HCT116 (cell line): ENCODE results near the gene TERT. TPM values are rescaled to one million over a fixed set of nuclear protein-coding genes. Genes with fewer than 3 reads are reported as not detected.

Experiments
- ATAC-seq: fragments of 200-7000 bp; cut with Tn5 transposase; 2 replicates; pipeline ENCODE4 v1.9.1; 2020; ENCODE audit warnings: mild to moderate bottlenecking, moderate library complexity
- BruUV-seq: library from RNA; stranded (reverse); fragments of 400-500 nt; replicated peaks from 2 replicates; lab custom pipeline; 2021; lab: Mats Ljungman, UMichigan
- CTCF ChIA-PET: fragments of 300-600 bp; sonication (Branson Sonifier 250); formaldehyde crosslinking; loops from one replicate; lab custom pipeline; 2021; ENCODE audit warnings: antibody characterized with exemption; lab: Charles Lee
- POLR2A ChIA-PET: fragments of 300-600, 350-600 bp; sonication (Branson Sonifier 250); formaldehyde crosslinking; loops from one replicate; lab custom pipeline; 2021; ENCODE audit warnings: antibody characterized with exemption; lab: Charles Lee
- RAD21 ChIA-PET, 2 experiments: fragments of 300-600 bp; sonication (Branson Sonifier 250); formaldehyde crosslinking; loops; one replicate each; lab custom pipeline; 2023; ENCODE audit warnings: low total read pairs in 2 of 2; ENCODE audit not compliant: uncharacterized antibody in 2 of 2, unreplicated experiment in 2 of 2, low non-redundant PET in 1 of 2; lab: Charles Lee
- DNase-seq: peaks from one replicate; pipeline ENCODE4 v3.0.0-alpha.2; 2010; ENCODE audit warnings: low read depth, low spot score
- H2AFZ ChIP-seq: fragments of 200-600 bp; shearing (Covaris generic), sonication (generic); 2 replicates; pipeline ENCODE4 v1.6.1; 2017; ENCODE audit warnings: low read depth, mixed run types, mixed read lengths, antibody characterized with exemption, low read length; ENCODE audit not compliant: poor library complexity, severe bottlenecking
- H3K27ac ChIP-seq: 2 replicates; pipeline ENCODE4 v1.5.1; 2012; ENCODE audit warnings: low read depth, low read length
- H3K27me3 ChIP-seq: fragments of 200-600 bp; sonication (generic); 2 replicates; pipeline ENCODE4 v1.6.1; 2016; ENCODE audit warnings: mixed run types, low read length, mixed read lengths; ENCODE audit not compliant: insufficient read depth
- H3K36me3 ChIP-seq, 2 experiments: fragments of 200-500 bp in 1 of 2; fragments of 200-600 bp in 1 of 2; sonication (Bioruptor generic) in 1 of 2; sonication (generic) in 1 of 2; 2 replicates each; pipeline versions ENCODE4 v1.5.1 to v1.6.1; 2014 to 2016; ENCODE audit warnings: low read length in 2 of 2, inconsistent platforms in 1 of 2, mixed read lengths in 1 of 2, mixed run types in 1 of 2; ENCODE audit not compliant: insufficient read depth in 2 of 2, control insufficient read depth in 1 of 2
- H3K4me1 ChIP-seq, 2 experiments: fragments of 200-600 bp in 1 of 2; sonication (generic) in 1 of 2; 2 replicates each; pipeline versions ENCODE4 v1.5.1 to v1.6.1; 2012 to 2017; ENCODE audit warnings: low read length in 2 of 2, inconsistent platforms in 1 of 2, mild to moderate bottlenecking in 1 of 2, mixed read lengths in 1 of 2, mixed run types in 1 of 2, moderate library complexity in 1 of 2; ENCODE audit not compliant: insufficient read depth in 2 of 2, control insufficient read depth in 1 of 2
- H3K4me2 ChIP-seq: fragments of 200-600 bp; sonication (generic); 2 replicates; pipeline ENCODE4 v1.6.1; 2017; ENCODE audit warnings: mixed run types, low read length, mixed read lengths
- H3K4me3 ChIP-seq, 2 experiments: fragments of 200-600 bp in 1 of 2; sonication (generic) in 1 of 2; replicated peaks in 1 of 2; 2 replicates each; pipeline ENCODE4 v1.5.1; 2011 to 2016; ENCODE audit warnings: low read length in 2 of 2, control low read depth in 1 of 2, low read depth in 1 of 2, mild to moderate bottlenecking in 1 of 2, mixed read lengths in 1 of 2, mixed run types in 1 of 2
- H3K79me2 ChIP-seq: fragments of 200-600 bp; sonication (generic); 2 replicates; pipeline ENCODE4 v1.6.1; 2017; ENCODE audit warnings: mild to moderate bottlenecking, mixed run types, low read length, moderate library complexity, mixed read lengths; ENCODE audit not compliant: insufficient read depth
- H3K9ac ChIP-seq: fragments of 200-600 bp; sonication (generic); 2 replicates; pipeline ENCODE4 v1.6.1; 2016; ENCODE audit warnings: low read length, mixed read lengths
- H3K9me2 ChIP-seq: fragments of 200-600 bp; sonication (generic), shearing (Covaris generic); 2 replicates; pipeline ENCODE4 v1.6.1; 2017; ENCODE audit warnings: mixed run types, mild to moderate bottlenecking, moderate library complexity; ENCODE audit not compliant: insufficient read depth
- H3K9me3 ChIP-seq, 2 experiments: fragments of 200-500 bp in 1 of 2; fragments of 200-600 bp in 1 of 2; sonication (Bioruptor generic) in 1 of 2; sonication (generic) in 1 of 2; 2 replicates each; pipeline ENCODE4 v1.6.1; 2014 to 2017; ENCODE audit warnings: low read length in 2 of 2, mixed read lengths in 2 of 2, inconsistent platforms in 1 of 2, low read depth in 1 of 2, mild to moderate bottlenecking in 1 of 2, mixed run types in 1 of 2, moderate library complexity in 1 of 2; ENCODE audit not compliant: control insufficient read depth in 1 of 2, insufficient read depth in 1 of 2
- H4K20me1 ChIP-seq: fragments of 200-600 bp; sonication (generic), shearing (Covaris generic); 2 replicates; pipeline ENCODE4 v1.6.1; 2017; ENCODE audit warnings: mixed run types, mild to moderate bottlenecking, moderate library complexity; ENCODE audit not compliant: insufficient read depth
- CBX3 ChIP-seq: IDR thresholded peaks from 2 replicates; pipeline ENCODE4 v1.6.1; 2012; ENCODE audit warnings: low read depth
- CEBPB ChIP-seq: IDR thresholded peaks from 2 replicates; pipeline ENCODE4 v1.6.1; 2012; ENCODE audit warnings: low read depth
- EGR1 ChIP-seq: IDR thresholded peaks from 2 replicates; pipeline ENCODE4 v1.6.1; 2012; ENCODE audit warnings: low read depth
- FOSL1 ChIP-seq: IDR thresholded peaks from 2 replicates; pipeline ENCODE4 v1.6.1; 2012; ENCODE audit warnings: low read depth
- POLR2AphosphoS5 ChIP-seq: IDR thresholded peaks from 2 replicates; pipeline ENCODE4 v1.6.1; 2011; ENCODE audit warnings: mild to moderate bottlenecking, low read depth, low read length, moderate library complexity
- TCF7L2 ChIP-seq: IDR thresholded peaks from 2 replicates; pipeline ENCODE4 v1.7.0; 2011; ENCODE audit warnings: borderline replicate concordance, inconsistent platforms; ENCODE audit not compliant: insufficient read depth, insufficient read length; ENCODE audit errors: extremely low read depth
- ZNF274 ChIP-seq: fragments of 200-500 bp; sonication (Bioruptor generic); IDR thresholded peaks from 2 replicates; pipeline ENCODE4 v1.6.1; 2014; ENCODE audit warnings: mild to moderate bottlenecking, low read depth, low read length, inconsistent platforms
- intact Hi-C: fragments of 100-400 bp; cut with micrococcal nuclease; formaldehyde crosslinking; loops from 2 replicates; pipeline ENCODE4 v1.10.0; 2022
- total RNA-seq: library from RNA; stranded (reverse); gene quantifications from one replicate; pipeline ENCODE4 v1.2.1, GENCODE V29; 2021; ENCODE audit not compliant: unreplicated experiment
- TF ChIP-seq, protein P1 (sequence below): IDR thresholded peaks from 2 replicates; pipeline ENCODE4 v1.6.1; 2012
- TF ChIP-seq, protein P2 (sequence below): IDR thresholded peaks from 2 replicates; pipeline ENCODE4 v1.6.1; 2011; ENCODE audit warnings: mild to moderate bottlenecking, low read length, moderate library complexity; ENCODE audit not compliant: insufficient replicate concordance; ENCODE audit errors: extremely low read depth
- TF ChIP-seq, protein P3 (sequence below), 3 experiments: fragments of 200-600 bp in 1 of 3; sonication (generic) in 1 of 3; IDR thresholded peaks in 2 of 3; conservative IDR thresholded peaks in 1 of 3; 2 replicates each; pipeline ENCODE4 v1.5.1; 2012 to 2017; ENCODE audit warnings: low read depth in 2 of 3, low read length in 2 of 3, antibody characterized with exemption in 1 of 3, borderline replicate concordance in 1 of 3, control low read depth in 1 of 3, mild to moderate bottlenecking in 1 of 3, mixed read lengths in 1 of 3, mixed run types in 1 of 3, moderate library complexity in 1 of 3; ENCODE audit not compliant: insufficient read depth in 1 of 3
- TF ChIP-seq, protein P4 (sequence below): IDR thresholded peaks from 2 replicates; pipeline ENCODE4 v1.6.1; 2012

The TERT gene
- total RNA-seq, 1 experiment from 2014 or later: 6.9 TPM

DNA sequence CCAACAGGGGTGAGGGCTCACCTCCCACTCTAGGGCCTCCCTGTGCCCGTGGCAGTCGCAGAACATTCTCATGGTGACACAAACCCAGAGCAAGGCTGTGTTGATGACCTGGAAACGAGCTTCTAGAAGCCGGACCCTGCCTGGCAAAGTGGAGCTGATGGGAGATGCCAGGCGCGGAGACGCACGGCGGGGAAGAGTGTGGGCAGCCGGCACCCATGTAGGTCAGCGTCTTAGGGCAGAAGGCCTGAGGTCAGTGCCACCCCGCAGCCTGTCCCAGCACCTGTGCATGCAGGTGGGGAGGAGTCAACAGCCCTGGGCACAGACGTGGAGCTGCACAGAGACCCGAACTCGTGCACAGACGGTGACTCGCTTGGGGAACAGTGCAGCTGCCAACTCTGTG lies 64.3 kb downstream of the TERT start:
- ChIA-PET RAD21 (no interaction called here), POLR2A (no interaction called here), CTCF (no interaction called here)
- peaks cover 3% of the 10 kb centered on the region in 2 experiments; a peak in 2 of 4 replicates for H3K9me3 ChIP-seq
- no peak for DNase-seq
- H4K20me1 ChIP-seq: no peaks in the 10 kb centered on the region
- H2AFZ ChIP-seq: no peak overlapping the region
- H3K4me1 ChIP-seq: peaks cover 0 to 3% of the 10 kb centered on the region in 2 experiments; a peak in 2 of 4 replicates
- no peaks in the 10 kb centered on the region for H3K79me2 ChIP-seq
- no peak overlapping the region for H3K27ac ChIP-seq
- ATAC-seq: no peak
- no peaks in the 10 kb centered on the region for H3K36me3 ChIP-seq
- no peak overlapping the region for H3K4me2 ChIP-seq
- no peak overlapping the region for H3K9ac ChIP-seq
- no peaks in the 10 kb centered on the region for H3K9me2 ChIP-seq
- H3K27me3 ChIP-seq: no peaks in the 10 kb centered on the region
- TF ChIP-seq, protein P1, sequence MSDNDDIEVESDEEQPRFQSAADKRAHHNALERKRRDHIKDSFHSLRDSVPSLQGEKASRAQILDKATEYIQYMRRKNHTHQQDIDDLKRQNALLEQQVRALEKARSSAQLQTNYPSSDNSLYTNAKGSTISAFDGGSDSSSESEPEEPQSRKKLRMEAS: no peak
- TF ChIP-seq POLR2AphosphoS5 (no peak), CEBPB (no peak), FOSL1 (no peak), TCF7L2 (no peak), CBX3 (no peak), EGR1 (no peak), ZNF274 (no peak)
- TF ChIP-seq, protein P2, sequence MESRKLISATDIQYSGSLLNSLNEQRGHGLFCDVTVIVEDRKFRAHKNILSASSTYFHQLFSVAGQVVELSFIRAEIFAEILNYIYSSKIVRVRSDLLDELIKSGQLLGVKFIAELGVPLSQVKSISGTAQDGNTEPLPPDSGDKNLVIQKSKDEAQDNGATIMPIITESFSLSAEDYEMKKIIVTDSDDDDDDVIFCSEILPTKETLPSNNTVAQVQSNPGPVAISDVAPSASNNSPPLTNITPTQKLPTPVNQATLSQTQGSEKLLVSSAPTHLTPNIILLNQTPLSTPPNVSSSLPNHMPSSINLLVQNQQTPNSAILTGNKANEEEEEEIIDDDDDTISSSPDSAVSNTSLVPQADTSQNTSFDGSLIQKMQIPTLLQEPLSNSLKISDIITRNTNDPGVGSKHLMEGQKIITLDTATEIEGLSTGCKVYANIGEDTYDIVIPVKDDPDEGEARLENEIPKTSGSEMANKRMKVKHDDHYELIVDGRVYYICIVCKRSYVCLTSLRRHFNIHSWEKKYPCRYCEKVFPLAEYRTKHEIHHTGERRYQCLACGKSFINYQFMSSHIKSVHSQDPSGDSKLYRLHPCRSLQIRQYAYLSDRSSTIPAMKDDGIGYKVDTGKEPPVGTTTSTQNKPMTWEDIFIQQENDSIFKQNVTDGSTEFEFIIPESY: no peak
- TF ChIP-seq, protein P3, sequence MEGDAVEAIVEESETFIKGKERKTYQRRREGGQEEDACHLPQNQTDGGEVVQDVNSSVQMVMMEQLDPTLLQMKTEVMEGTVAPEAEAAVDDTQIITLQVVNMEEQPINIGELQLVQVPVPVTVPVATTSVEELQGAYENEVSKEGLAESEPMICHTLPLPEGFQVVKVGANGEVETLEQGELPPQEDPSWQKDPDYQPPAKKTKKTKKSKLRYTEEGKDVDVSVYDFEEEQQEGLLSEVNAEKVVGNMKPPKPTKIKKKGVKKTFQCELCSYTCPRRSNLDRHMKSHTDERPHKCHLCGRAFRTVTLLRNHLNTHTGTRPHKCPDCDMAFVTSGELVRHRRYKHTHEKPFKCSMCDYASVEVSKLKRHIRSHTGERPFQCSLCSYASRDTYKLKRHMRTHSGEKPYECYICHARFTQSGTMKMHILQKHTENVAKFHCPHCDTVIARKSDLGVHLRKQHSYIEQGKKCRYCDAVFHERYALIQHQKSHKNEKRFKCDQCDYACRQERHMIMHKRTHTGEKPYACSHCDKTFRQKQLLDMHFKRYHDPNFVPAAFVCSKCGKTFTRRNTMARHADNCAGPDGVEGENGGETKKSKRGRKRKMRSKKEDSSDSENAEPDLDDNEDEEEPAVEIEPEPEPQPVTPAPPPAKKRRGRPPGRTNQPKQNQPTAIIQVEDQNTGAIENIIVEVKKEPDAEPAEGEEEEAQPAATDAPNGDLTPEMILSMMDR (IDR thresholded peaks at IDR 0.05 in 2 of 3, conservative IDR thresholded peaks at IDR 0.05 in 1 of 3; ENCODE audit: borderline replicate concordance in 1 of 3, insufficient read depth in 1 of 3, low read depth in 2 of 3, low read length in 2 of 3): no peak
- TF ChIP-seq, protein P4, sequence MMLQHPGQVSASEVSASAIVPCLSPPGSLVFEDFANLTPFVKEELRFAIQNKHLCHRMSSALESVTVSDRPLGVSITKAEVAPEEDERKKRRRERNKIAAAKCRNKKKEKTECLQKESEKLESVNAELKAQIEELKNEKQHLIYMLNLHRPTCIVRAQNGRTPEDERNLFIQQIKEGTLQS: no peak
- no peak overlapping the region for H3K4me3 ChIP-seq
- intact Hi-C loops: no loop called here
- no TSS peak for BruUV-seq
